ENCODE data around the gene EMP2.
"Not testable (repeated sequence)": the region's sequence is repeated elsewhere in the genome, so short reads cannot be mapped to it uniquely, and the experiment has no call there.

The EMP2 gene

DNA sequence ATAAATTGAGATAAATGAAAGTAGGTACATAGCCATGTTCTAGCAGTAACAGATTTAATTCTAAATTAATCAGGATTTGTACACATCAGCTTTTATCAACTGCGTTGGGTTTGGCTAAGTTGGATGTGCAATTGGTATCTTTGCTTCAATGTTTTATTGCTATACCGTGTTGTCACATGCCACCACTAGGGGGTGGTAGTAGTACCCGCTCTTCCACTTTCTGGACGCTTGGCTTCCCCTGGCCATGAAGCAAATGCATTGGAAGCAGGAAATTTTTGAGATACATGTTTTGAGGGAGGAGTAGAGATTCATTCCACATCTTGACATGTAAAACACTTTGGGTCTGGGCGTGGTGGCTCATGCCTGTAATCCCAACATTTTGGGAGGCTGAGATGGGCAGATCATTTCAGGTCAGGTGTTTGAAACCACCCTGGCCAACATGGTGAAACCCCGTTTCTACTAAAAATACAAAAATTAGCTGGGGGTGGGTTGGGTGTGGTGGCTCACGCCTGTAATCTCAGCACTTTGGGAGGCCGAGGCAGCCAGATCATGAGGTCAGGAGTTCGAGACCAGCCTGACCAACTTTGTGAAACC, 58.6 kb downstream of the EMP2 start:
- peak; percentile 82 for DNase-seq (ENCODE audit: low spot score)

DNA sequence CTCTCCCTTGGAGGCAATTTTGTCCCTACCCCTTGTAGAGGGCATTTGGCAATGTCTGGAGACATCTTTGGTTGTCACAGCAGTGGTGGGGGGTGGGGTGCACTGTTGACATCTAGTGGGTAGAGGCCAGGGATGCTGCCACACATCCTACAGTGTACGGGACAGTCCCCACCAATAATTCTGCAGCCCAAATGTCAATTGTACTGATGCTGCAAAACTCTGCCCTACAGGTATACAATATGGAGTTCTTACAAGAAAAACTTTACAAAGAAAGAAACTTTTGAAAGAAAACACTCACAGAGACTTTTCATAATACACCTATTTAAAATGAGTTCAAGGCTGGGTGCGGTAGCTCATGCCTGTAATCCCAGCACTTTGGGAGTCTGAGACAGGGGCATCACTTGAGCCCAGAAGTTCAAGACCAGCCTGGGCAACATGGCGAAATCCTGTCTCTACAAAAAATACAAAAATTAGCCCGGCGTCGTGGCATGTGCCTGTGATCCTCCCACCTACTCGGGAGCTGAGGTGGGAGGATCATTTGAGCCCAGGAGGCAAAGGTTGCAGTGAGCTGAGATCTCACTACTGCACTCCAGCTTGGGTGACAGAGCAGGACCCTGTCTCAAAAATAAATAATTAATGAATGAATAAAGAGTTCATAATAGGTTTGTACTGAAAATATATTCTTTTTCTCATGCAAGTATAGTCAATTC, 59.4 kb downstream of the EMP2 start:
- no peak for DNase-seq (ENCODE audit: low spot score)

DNA sequence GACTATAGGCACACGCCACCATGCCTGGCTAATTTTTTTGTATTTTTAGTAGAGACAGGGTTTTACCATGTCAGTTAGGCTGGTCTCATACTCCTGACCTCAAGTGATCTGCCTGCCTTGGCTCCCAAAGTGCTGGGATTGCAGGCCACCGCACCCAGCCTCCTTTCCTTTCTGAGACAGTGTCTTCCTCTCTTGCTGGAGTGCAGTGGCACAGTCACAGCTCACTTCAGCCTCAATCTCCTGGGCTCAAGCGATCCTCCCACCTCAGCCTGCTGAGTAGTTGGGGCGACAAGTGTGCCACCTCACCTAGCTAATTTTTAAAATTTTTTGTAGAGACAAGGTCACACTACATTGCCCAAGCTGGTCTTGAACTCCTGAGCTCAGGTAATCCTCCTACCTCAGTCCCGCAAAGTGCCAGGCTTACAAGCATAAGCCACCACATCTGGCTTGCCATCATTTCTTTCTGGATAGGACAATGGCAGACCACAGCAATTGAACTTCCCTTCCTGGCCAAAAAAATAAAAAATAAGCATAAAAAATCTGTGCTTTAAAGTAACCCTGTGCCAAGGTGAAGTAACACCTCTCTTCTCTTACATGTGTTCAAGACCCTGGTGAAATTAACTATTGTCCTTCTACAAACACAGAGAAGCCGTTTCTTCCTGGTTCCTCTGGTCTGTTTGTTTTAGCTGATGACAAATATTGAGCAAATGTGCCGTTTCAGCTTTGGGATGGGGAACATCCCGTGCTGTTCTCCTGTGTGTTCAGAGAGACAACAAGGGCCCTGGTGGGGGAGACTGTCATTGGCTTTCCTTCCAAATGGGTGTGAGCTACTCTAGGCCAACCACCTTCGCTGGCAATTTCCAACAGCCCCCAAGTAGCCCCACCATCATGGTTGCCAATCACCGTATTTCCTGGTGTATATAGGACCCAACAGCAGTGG, 60.2 kb downstream of the EMP2 start:
- no peak for DNase-seq (ENCODE audit: low spot score)

- no peak for DNase-seq (ENCODE audit: low spot score)
These were observed 61.1 kb downstream of the EMP2 start for GRCh38 chr16:10519297-10519696.

GRCh38 chr16:10518479-10519041, 61.8 kb downstream of the EMP2 start:
- no peak for DNase-seq (ENCODE audit: low spot score)

DNA sequence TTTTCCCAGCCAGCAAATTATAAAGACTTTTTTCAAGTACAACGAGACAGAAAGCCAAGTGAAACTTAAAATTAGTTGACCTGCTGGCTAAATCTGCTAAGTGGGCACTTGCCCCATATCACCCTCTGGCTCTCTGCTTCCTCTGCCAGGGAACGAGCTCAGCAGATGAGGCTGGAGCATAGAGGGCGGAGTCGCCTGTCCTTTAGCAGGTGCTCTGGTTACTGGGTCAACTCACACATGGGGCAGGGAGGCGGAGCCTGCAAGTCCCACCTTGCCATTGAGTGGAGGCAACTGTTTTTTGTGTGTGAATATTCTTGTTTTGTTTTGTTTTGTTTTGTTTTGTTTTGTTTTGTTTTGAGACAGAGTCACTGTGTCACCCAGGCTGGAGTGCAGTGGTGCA, 62.5 kb downstream of the EMP2 start:
- no peak for DNase-seq (ENCODE audit: low spot score)

- DNase-seq (ENCODE audit: low spot score): peak; percentile 36
These were observed 65.9 kb downstream of the EMP2 start for GRCh38 chr16:10514369-10515055.

GRCh38 chr16:10511829-10512228, 68.6 kb downstream of the EMP2 start:
- DNase-seq (ENCODE audit: low spot score): no peak

DNA sequence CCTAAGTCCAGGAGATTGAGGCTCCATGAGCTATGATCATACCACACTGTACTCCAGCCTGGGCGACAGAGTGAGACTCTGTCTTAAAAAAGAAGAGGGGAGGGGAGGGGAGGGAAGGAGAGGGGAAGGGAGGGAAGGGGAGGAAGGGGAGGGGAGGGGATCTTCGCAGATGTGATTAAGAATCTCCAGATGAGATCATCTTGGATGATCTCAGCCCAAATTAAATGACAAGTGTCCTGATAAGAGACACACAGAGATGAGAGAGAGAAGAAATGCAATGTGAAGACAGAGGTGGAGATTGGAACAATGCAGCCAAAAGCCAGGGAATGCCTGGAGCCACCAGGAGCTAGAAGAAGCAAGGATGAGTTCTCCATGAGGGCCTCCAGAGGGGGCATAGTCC, 70.1 kb downstream of the EMP2 start:
- no peak for DNase-seq (ENCODE audit: low spot score)

DNA sequence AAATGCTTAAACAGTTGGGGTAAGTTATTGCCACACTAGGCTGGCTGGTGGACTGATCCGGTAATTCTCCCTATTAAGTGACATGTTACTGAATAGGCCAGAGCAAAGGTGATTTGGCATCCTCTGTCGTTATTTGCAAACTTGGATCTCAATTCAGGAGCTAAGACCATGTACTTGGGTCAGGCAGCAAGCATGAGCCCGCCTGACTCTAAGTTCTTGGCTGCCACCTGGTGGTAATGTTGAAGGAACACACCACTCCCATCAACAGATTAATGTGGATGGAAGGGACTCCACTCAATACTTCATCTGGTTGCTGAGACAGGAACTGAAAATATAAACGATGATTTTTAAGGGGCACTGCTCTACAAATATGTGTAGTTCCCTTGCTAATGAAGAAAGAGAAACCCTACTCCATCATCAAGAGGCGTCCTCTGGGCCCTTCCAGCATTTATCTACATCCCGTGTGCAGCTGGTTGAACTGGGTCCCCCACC, 70.8 kb downstream of the EMP2 start:
- DNase-seq (ENCODE audit: low spot score): peak; percentile 94

GRCh38 chr16:10505286-10505685, 75.1 kb downstream of the EMP2 start:
- DNase-seq (ENCODE audit: low spot score): not testable (repeated sequence)

DNA sequence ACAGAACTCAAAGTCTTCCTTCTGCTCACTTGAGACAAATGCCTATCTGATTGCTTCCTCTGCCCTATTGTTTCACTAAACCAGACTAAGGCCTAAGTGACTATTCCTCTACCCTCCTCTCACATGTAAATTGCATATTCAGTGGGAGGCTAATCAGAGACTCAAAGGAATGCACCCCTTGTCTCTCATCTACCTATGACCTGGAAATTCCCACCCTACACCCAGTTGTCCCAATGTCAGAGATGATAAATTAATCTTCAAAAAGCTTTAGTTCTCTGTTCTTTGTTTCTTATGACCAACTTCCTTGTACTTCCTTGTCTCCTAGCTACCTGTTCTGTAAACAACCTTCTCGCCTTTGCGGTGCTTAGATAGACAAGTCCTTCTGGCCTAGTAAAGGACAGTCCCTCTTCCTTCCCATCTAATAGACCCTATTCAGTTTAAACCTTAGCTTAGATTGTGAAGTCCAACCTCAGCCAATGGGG, 76.0 kb downstream of the EMP2 start:
- no peak for DNase-seq (ENCODE audit: low spot score)

DNA sequence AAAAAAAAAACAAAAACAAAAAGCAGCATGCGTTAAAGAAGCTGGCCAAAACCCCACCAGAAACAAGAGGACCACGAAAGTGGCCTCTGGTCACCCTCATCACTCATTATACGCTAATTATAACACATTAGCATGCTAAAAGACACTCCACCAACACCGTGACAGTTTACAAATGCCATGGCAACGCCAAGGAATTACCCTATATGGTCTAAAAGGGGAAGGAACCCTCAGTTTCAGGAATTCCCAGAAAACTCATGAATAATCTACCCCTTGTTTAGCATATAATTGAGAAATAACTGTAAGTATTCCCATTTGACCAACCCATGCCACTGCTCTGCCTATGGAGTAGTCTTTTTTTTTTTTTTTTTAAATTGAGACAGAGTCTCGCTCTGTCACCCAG, 77.6 kb downstream of the EMP2 start:
- DNase-seq (ENCODE audit: low spot score): no peak

- no peak for DNase-seq (ENCODE audit: low spot score)
These were observed 79.3 kb downstream of the EMP2 start for GRCh38 chr16:10501016-10501607.

DNA sequence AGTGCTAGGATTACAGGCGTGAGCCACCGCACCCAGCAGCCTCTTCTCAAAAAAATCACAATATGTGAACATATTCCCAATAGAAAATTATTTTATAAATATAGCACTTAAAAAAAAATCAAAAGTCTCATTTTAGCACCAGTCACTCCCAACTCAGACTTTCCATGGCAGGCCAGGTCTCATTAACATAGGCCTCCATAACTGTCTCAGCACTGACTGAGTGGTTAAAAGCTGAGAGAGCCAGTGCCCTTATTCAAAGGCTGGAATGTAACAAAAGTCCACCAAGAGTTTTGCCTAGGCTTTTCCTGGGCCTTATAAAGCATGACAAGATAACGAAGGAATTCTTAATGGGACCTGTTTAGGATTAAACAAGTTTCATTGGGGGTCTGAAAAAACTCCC, 79.8 kb downstream of the EMP2 start:
- no peak for DNase-seq (ENCODE audit: low spot score)

- no peak for DNase-seq (ENCODE audit: low spot score)
These were observed 83.0 kb downstream of the EMP2 start for GRCh38 chr16:10497132-10498101.

GRCh38 chr16:10495031-10495345, 85.4 kb downstream of the EMP2 start:
- no peak for DNase-seq (ENCODE audit: low spot score)

DNA sequence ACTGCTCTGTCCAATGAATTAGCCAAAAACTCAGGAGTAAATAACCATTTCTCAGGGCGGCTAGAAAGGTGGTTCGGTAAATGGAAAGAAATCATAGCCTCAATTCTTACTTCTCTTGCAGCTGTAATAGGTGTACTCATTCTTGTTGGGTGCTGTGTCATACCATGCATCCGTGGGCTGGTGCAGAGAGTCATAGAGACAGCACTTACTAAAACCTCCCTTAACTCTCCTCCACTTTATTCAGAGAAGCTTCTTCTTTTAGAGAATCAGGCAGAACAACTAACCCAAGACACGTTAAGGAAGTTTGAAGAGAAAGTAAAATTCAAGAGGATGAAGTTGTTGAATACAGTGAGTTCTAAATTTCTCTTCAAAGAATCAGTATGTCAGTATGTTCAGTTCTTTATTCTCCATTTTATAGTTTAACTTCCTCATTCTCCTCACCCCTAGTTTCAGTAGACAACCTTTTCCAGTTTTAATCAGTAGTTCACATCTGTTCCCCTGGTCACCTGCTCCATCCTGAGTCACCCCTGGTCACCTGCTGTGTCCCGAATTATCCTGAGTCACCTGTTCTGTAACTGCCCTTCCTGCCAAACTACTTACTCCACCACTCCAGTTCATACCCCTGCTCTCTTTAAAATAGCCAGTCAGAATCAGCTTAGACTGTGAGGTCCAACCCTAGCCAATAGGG, 85.9 kb downstream of the EMP2 start:
- DNase-seq (ENCODE audit: low spot score): no peak

DNA sequence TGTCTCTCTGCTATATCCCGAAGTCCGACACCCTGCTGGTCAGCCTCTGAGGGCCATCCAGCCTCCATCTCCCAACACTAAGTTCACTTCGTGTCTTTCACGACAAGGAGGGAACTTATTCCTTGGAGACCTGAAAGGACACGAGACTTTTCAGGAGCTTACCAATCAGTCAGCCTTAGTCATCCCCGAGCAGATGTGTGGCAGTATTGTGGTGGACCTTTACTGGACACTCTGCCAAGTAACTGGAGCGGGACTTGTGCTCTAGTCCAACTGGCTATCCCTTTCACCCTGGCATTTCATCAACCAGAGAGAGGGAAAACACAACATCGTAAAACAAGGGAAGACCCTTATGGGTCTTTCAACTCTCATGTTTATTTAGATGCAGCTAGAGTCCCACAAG, 87.1 kb downstream of the EMP2 start:
- no peak for DNase-seq (ENCODE audit: low spot score)

DNA sequence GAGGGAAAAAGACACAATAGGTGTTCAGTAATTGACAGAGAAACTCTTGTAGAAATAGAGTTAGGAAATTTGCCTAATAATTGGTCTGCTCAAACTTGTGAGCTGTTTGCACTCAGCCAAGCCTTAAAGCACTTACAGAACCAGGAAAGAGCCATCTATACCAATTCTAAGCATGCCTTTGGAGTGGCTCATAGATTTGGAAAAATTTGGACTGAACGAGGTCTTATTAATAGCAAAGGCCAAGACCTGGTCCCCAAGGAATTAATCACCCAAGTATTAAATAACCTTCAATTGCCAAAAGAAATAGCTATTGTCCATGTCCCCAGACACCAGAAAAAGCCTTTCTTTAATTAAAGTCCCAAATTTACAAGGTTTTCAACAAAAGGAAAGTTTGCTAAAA, 90.3 kb downstream of the EMP2 start:
- no peak for DNase-seq (ENCODE audit: low spot score)

Data from Ammon's horn (tissue), 1 donor.